NCI-H748 (cell line): ENCODE results near the gene REV1.
"Not testable (repeated sequence)": the region's sequence is repeated elsewhere in the genome, so short reads cannot be mapped to it uniquely, and the experiment has no call there.

ENCODE experiments used
- DNase-seq: peaks from one replicate; lab custom pipeline; 2025; ENCODE audit not compliant: unreplicated experiment; lab: John Stamatoyannopoulos, UW

The REV1 gene

GRCh38 chr2:99404039-99404796, 85.6 kb downstream of the REV1 start:
- no peak for DNase-seq

GRCh38 chr2:99403524-99403923, 86.3 kb downstream of the REV1 start:
- no peak for DNase-seq

GRCh38 chr2:99403084-99403483, 86.7 kb downstream of the REV1 start:
- no peak for DNase-seq

GRCh38 chr2:99401841-99402240, 88.0 kb downstream of the REV1 start:
- no peak for DNase-seq

- DNase-seq: no peak
Measured at GRCh38 chr2:99399795-99400194, 90.0 kb downstream of the REV1 start.

GRCh38 chr2:99399063-99399462, 90.8 kb downstream of the REV1 start:
- DNase-seq: no peak

- DNase-seq: no peak
Measured at GRCh38 chr2:99398303-99398702, 91.5 kb downstream of the REV1 start.

GRCh38 chr2:99397266-99397920, 92.4 kb downstream of the REV1 start:
- DNase-seq: no peak

GRCh38 chr2:99395589-99396130, 94.2 kb downstream of the REV1 start:
- no peak for DNase-seq

- no peak for DNase-seq
Measured at GRCh38 chr2:99389946-99390345, 99.9 kb downstream of the REV1 start.

- DNase-seq: no peak
Measured at GRCh38 chr2:99389371-99389770, 100.4 kb downstream of the REV1 start.

- DNase-seq: no peak
Measured at GRCh38 chr2:99388892-99389291, 100.9 kb downstream of the REV1 start.

- DNase-seq: no peak
Measured at GRCh38 chr2:99386011-99386410, 103.8 kb downstream of the REV1 start.

- no peak for DNase-seq
Measured at GRCh38 chr2:99382143-99382542, 107.7 kb downstream of the REV1 start.

- DNase-seq: no peak
Measured at GRCh38 chr2:99380376-99381010, 109.3 kb downstream of the REV1 start.

- DNase-seq: no peak
Measured at GRCh38 chr2:99377879-99378278, 111.9 kb downstream of the REV1 start.

- DNase-seq: no peak
Measured at GRCh38 chr2:99376254-99376864, 113.5 kb downstream of the REV1 start.

GRCh38 chr2:99374747-99375146, 115.1 kb downstream of the REV1 start:
- no peak for DNase-seq

GRCh38 chr2:99373144-99373543, 116.7 kb downstream of the REV1 start:
- no peak for DNase-seq

- DNase-seq: not testable (repeated sequence)
Measured at GRCh38 chr2:99368854-99369253, 121.0 kb downstream of the REV1 start.

- DNase-seq: no peak
Measured at GRCh38 chr2:99365661-99366060, 124.2 kb downstream of the REV1 start.
